Measurements from ENCODE around the gene TMPRSS6. TPM values are rescaled to one million over a fixed set of nuclear protein-coding genes. Genes with fewer than 3 reads are reported as not detected.

The TMPRSS6 gene
- total and polyA plus RNA-seq, 2 of the 13 experiments (the other 11 are each of a cell fraction or from before 2014, with no cell fraction given): 4.2 to 4.8 TPM

DNA sequence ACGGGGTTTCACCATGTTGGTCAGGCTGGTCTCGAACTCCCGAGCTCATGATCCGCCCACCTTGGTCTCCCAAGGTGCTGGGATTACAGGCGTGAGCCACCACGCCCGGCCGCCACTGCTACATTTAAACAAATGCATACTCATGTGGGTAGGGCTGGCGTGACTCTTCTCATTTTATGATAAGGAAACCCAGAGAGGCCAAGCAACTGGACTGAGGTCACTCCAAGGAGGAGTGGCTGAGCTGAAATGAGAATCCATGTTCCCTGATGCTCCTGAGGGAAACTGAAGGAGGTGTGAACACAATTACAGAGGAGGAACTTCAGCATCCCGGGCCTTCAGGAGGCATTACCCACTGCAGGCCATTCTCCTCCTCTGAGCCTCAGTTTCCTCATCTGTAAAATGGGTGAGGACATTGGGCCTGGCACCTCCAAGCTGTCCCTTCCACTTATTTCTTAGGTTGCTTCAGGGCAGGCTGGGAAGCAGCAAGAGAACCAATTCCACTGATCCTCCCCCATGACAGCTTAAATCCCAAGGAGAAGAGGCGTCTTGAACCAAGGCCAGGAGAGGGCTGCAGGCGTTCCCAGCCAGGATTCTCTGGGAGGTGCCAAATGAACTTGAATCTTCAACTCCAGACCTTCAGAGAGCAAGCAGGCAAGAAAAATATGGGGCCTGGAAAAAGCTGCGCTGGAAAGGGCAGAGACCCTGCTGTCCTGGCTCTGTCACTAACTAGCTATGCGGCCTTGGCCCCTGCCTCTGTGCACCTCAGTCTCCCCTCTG lies 93.2 kb downstream of the TMPRSS6 start (continued):
- no peak for TF ChIP-seq ZSCAN20 (CRISPR knock-in tag; IDR thresholded peaks at IDR 0.05; ENCODE audit: borderline replicate concordance)
- no peak for TF ChIP-seq REPIN1 (CRISPR knock-in tag; IDR thresholded peaks at IDR 0.05; ENCODE audit: borderline replicate concordance, low read depth)
- TF ChIP-seq ZBTB38 (CRISPR knock-in tag; IDR thresholded peaks at IDR 0.05): 0 out of 2 replicates have a peak, but pooled peaks have one; percentile 15
- TF ChIP-seq, protein P1, sequence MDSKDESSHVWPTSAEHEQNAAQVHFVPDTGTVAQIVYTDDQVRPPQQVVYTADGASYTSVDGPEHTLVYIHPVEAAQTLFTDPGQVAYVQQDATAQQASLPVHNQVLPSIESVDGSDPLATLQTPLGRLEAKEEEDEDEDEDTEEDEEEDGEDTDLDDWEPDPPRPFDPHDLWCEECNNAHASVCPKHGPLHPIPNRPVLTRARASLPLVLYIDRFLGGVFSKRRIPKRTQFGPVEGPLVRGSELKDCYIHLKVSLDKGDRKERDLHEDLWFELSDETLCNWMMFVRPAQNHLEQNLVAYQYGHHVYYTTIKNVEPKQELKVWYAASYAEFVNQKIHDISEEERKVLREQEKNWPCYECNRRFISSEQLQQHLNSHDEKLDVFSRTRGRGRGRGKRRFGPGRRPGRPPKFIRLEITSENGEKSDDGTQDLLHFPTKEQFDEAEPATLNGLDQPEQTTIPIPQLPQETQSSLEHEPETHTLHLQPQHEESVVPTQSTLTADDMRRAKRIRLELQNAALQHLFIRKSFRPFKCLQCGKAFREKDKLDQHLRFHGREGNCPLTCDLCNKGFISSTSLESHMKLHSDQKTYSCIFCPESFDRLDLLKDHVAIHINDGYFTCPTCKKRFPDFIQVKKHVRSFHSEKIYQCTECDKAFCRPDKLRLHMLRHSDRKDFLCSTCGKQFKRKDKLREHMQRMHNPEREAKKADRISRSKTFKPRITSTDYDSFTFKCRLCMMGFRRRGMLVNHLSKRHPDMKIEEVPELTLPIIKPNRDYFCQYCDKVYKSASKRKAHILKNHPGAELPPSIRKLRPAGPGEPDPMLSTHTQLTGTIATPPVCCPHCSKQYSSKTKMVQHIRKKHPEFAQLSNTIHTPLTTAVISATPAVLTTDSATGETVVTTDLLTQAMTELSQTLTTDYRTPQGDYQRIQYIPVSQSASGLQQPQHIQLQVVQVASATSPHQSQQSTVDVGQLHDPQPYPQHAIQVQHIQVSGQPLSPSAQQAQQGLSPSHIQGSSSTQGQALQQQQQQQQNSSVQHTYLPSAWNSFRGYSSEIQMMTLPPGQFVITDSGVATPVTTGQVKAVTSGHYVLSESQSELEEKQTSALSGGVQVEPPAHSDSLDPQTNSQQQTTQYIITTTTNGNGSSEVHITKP (CRISPR knock-in tag; IDR thresholded peaks at IDR 0.05; ENCODE audit: low read depth): no peak
- no peak for TF ChIP-seq ELF1 (CRISPR knock-in tag; IDR thresholded peaks at IDR 0.05)
- TF ChIP-seq ZNF776 (CRISPR knock-in tag; IDR thresholded peaks at IDR 0.05): no peak
- TF ChIP-seq SAP130 (CRISPR knock-in tag; IDR thresholded peaks at IDR 0.05; ENCODE audit: low read depth): no peak
- TF ChIP-seq, protein P2, sequence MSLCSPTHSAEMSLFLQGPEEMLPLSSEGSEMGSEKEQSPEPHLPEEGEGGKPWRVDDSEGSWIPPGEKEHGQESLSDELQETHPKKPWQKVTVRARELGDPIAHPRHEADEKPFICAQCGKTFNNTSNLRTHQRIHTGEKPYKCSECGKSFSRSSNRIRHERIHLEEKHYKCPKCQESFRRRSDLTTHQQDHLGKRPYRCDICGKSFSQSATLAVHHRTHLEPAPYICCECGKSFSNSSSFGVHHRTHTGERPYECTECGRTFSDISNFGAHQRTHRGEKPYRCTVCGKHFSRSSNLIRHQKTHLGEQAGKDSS (CRISPR knock-in tag; IDR thresholded peaks at IDR 0.05; ENCODE audit: borderline replicate concordance, low read depth): no peak
- TF ChIP-seq ZNF607 (CRISPR knock-in tag; IDR thresholded peaks at IDR 0.05; ENCODE audit: borderline replicate concordance): no peak
- 0 out of 2 replicates have a peak, but pooled peaks have one; percentile 3 for TF ChIP-seq POLR2AphosphoS5 (IDR thresholded peaks at IDR 0.05; ENCODE audit: low read depth, low read length)
- no peak for TF ChIP-seq ARID3A (IDR thresholded peaks at IDR 0.05; ENCODE audit: low read depth, low read length)
- no peak for TF ChIP-seq MAFK (conservative IDR thresholded peaks at IDR 0.05 in 1 of 2, IDR thresholded peaks at IDR 0.05 in 1 of 2; ENCODE audit: low read length in 2 of 2)
- TF ChIP-seq FLYWCH1 (CRISPR knock-in tag; IDR thresholded peaks at IDR 0.05): no peak
- TF ChIP-seq KLF16 (CRISPR knock-in tag; IDR thresholded peaks at IDR 0.05): no peak
- TF ChIP-seq ZMYM3 (CRISPR knock-in tag; IDR thresholded peaks at IDR 0.05): 0 out of 2 replicates have a peak, but pooled peaks have one; percentile 41
- TF ChIP-seq TCF12 (IDR thresholded peaks at IDR 0.05): no peak
- TF ChIP-seq TCF12 (CRISPR knock-in tag; IDR thresholded peaks at IDR 0.05): no peak
- TF ChIP-seq POLR2A (IDR thresholded peaks at IDR 0.05; ENCODE audit: insufficient read depth in 1 of 2, low read depth in 2 of 2, low read length in 2 of 2): no peak
- TF ChIP-seq CCAR2 (optimal IDR thresholded peaks at IDR 0.05; ENCODE audit: low read depth, low read length): no peak
- TF ChIP-seq, protein P3, sequence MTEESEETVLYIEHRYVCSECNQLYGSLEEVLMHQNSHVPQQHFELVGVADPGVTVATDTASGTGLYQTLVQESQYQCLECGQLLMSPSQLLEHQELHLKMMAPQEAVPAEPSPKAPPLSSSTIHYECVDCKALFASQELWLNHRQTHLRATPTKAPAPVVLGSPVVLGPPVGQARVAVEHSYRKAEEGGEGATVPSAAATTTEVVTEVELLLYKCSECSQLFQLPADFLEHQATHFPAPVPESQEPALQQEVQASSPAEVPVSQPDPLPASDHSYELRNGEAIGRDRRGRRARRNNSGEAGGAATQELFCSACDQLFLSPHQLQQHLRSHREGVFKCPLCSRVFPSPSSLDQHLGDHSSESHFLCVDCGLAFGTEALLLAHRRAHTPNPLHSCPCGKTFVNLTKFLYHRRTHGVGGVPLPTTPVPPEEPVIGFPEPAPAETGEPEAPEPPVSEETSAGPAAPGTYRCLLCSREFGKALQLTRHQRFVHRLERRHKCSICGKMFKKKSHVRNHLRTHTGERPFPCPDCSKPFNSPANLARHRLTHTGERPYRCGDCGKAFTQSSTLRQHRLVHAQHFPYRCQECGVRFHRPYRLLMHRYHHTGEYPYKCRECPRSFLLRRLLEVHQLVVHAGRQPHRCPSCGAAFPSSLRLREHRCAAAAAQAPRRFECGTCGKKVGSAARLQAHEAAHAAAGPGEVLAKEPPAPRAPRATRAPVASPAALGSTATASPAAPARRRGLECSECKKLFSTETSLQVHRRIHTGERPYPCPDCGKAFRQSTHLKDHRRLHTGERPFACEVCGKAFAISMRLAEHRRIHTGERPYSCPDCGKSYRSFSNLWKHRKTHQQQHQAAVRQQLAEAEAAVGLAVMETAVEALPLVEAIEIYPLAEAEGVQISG (CRISPR knock-in tag; IDR thresholded peaks at IDR 0.05): 0 out of 2 replicates have a peak, but pooled peaks have one; percentile 11
